Type B pancreatic cell (in vitro differentiated cells): Measurements from ENCODE around the gene TCEAL9. TPM values are rescaled to one million over a fixed set of nuclear protein-coding genes. Genes with fewer than 3 reads are reported as not detected.
A peak's percentile ranks its signal among the peaks of the same experiment; 100 is the strongest.

Experiments
- DNase-seq: peaks from one replicate; pipeline ENCODE4 v3.0.0; 2021; ENCODE audit warnings: mixed read lengths; ENCODE audit not compliant: unreplicated experiment; ENCODE audit errors: extremely low spot score
- H3K27ac Mint-ChIP-seq: 2 replicates; pipeline ENCODE4 v1.8.0; 2021; ENCODE audit warnings: mild to moderate bottlenecking, mixed read lengths
- H3K27me3 Mint-ChIP-seq: 2 replicates; pipeline ENCODE4 v1.8.0; 2021; ENCODE audit warnings: mixed read lengths
- H3K36me3 Mint-ChIP-seq: 2 replicates; pipeline ENCODE4 v1.8.0; 2021; ENCODE audit warnings: mixed read lengths
- H3K4me1 Mint-ChIP-seq: one replicate; pipeline ENCODE4 v1.8.0; 2021; ENCODE audit warnings: mixed read lengths; ENCODE audit not compliant: unreplicated experiment
- H3K4me3 Mint-ChIP-seq: 2 replicates; pipeline ENCODE4 v1.8.0; 2021; ENCODE audit warnings: mild to moderate bottlenecking, mixed read lengths
- H3K9me3 Mint-ChIP-seq: 2 replicates; pipeline ENCODE4 v1.8.0; 2021; ENCODE audit warnings: mixed read lengths
- total RNA-seq: library from RNA; stranded (reverse); gene quantifications from 2 replicates; pipeline ENCODE4 v1.2.1, GENCODE V29; 2021; ENCODE audit warnings: low replicate concordance
- TF ChIP-seq, protein P1 (sequence below): fragments of 200-600 bp; sonication (generic); conservative IDR thresholded peaks from 2 replicates; pipeline ENCODE4 v1.5.0; 2021; ENCODE audit warnings: antibody characterized with exemption, mild to moderate bottlenecking

The TCEAL9 gene
- total RNA-seq, 1 donor from 2014 or later: 43.1 TPM

DNA sequence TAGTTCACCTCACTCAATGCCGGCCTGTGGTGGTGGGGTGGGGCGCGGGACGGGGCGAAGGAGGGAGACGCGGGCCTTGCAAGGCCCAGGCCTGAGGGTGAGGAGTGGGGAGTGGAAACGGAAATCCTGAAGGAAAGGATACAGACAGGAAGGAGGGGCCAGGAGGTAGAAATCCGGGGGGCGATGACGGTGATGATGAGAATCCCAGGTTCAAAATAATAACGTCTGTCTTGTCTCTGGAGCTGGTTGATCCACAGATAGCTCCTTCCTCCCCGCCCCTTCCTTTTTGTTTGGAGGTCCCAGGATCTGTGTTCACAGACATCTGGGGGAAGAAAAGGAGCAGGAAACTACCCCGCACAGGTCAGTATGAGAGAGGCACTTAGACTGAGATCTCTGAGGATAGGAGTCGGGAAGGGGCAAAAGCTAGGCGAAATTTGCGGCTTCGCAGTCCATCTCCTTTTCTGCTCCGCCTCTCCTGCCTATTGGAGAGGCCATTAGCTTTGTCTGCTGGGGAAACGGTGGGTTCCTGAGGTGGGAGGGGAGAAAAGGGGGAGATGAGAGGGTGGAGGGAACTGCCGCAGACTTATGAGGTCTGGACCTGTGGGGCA is 25.5 kb upstream of the TCEAL9 start:
- DNase-seq: no peak
- peaks cover 3% of the 10 kb centered on the region for H3K4me1 Mint-ChIP-seq
- H3K27ac Mint-ChIP-seq: peak overlapping the region; percentile 44
- peak overlapping the region; percentile 84 for H3K4me3 Mint-ChIP-seq
- no peaks in the 10 kb centered on the region for H3K36me3 Mint-ChIP-seq
- H3K27me3 Mint-ChIP-seq: peaks cover 6% of the 10 kb centered on the region
- H3K9me3 Mint-ChIP-seq: no peaks in the 10 kb centered on the region
- TF ChIP-seq, protein P1, sequence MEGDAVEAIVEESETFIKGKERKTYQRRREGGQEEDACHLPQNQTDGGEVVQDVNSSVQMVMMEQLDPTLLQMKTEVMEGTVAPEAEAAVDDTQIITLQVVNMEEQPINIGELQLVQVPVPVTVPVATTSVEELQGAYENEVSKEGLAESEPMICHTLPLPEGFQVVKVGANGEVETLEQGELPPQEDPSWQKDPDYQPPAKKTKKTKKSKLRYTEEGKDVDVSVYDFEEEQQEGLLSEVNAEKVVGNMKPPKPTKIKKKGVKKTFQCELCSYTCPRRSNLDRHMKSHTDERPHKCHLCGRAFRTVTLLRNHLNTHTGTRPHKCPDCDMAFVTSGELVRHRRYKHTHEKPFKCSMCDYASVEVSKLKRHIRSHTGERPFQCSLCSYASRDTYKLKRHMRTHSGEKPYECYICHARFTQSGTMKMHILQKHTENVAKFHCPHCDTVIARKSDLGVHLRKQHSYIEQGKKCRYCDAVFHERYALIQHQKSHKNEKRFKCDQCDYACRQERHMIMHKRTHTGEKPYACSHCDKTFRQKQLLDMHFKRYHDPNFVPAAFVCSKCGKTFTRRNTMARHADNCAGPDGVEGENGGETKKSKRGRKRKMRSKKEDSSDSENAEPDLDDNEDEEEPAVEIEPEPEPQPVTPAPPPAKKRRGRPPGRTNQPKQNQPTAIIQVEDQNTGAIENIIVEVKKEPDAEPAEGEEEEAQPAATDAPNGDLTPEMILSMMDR: no peak

DNA sequence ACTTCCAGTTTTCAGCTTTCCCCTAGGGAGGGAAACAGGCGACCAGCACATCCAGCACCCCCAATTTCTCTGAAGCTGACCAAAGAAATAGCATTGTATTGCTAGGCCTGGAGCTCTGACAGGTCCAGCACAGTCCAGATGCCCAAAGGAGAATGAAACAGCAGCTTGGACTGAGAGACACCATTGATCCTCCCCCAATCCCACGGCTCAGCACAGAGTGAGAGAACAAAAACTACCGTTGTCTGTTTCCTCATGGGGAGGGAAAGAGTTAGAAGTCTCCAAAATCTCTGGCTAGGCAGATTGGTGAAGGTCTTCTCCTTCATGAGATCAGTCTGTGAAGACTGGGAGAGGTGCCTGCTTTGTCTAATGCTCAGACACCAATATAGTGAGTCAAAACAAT is 17.6 kb upstream of the TCEAL9 start:
- H3K27ac Mint-ChIP-seq: no peak overlapping the region

DNA sequence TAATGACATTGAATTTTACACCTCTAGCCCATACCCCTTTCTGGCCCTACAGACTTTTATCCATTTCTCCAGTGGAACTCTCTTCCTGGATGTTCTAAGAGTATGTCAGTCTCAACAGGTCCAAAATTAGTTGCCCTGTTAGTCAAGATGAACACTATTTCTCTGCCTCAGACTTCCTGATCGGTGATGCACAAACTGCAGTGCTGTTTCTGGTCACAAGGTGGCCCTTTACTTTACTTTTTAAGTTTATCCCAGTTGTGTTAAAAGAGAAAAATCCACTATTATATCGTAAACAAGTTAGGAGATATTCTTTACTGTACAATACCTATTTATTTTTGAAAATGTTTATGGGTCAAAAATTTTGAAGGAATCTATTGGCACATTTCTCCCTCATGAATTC is 13.2 kb upstream of the TCEAL9 start:
- H3K27me3 Mint-ChIP-seq: peaks cover 3% of the 10 kb centered on the region
- H3K4me1 Mint-ChIP-seq: no peaks in the 10 kb centered on the region
- H3K9me3 Mint-ChIP-seq: no peaks in the 10 kb centered on the region
- TF ChIP-seq, protein P1: peak; percentile 80
- H3K36me3 Mint-ChIP-seq: no peaks in the 10 kb centered on the region
- H3K27ac Mint-ChIP-seq: no peak overlapping the region
- H3K4me3 Mint-ChIP-seq: no peak overlapping the region
- no peak for DNase-seq

More for the DNA sequence above, 17.6 kb upstream of the TCEAL9 start:
- no peak for DNase-seq
- Mint-ChIP-seq H3K9me3 (no peaks in the 10 kb centered on the region), H3K4me1 (no peaks in the 10 kb centered on the region), H3K36me3 (no peaks in the 10 kb centered on the region), H3K27me3 (no peaks in the 10 kb centered on the region), H3K4me3 (no peak overlapping the region)
- TF ChIP-seq, protein P1: no peak

DNA sequence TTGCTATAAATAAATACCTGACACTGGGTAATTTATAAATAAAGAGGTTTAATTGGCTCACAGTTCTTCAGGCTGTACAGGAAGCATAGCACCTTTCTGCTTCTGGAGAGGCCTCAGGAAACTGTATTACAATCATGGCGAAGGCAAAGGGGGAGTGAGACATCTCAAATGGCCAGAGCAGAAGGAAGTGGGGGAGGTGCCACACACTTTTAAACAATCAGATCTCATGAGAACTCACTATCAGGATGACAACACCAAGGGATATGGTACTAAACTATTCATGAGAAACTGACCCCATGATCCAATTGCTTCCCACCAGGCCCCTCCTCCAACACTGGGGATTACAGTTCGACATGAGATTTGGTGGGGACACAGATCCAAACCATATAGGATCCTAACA is 11.7 kb upstream of the TCEAL9 start:
- H3K4me3 Mint-ChIP-seq: no peak overlapping the region
- no peaks in the 10 kb centered on the region for H3K36me3 Mint-ChIP-seq
- TF ChIP-seq, protein P1: no peak
- H3K27ac Mint-ChIP-seq: no peak overlapping the region
- H3K9me3 Mint-ChIP-seq: no peaks in the 10 kb centered on the region
- no peaks in the 10 kb centered on the region for H3K4me1 Mint-ChIP-seq
- DNase-seq: no peak
- H3K27me3 Mint-ChIP-seq: peaks cover 6% of the 10 kb centered on the region

DNA sequence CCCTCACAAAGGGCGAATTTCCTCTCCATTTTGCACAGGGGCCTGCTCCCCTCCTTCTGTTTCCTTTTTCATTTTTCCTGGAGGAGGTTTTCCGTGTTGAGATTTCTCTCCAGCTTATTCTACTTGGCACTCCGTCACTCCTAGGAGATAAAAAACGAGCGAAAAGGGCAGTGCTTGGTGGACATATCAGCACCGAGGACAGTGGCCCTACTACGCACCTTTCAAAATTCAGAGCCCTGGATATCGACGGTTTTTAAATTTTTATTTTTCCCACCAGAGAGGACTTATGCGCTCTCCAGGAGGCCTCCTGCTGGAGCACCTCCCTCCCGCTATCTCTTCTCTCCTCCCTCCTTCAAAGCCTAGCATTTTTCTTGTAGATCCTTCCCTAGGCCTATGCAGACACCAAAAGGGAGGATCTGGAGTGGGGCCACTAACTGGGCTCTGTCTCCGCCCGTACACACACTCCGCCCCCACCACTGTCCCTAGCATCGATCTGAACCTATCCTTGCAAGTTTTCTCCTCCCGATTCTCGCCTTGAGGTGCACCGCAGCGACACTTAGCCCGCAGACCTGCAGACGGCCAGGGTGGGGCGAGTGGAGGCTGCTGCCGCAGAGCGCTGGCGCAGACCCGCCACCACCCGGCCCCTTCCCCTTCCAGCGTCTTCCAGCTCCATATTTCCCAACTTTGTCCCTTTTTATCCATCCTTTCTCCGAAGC is 8.5 kb upstream of the TCEAL9 start:
- no peaks in the 10 kb centered on the region for H3K9me3 Mint-ChIP-seq
- TF ChIP-seq, protein P1: no peak
- H3K27me3 Mint-ChIP-seq: peaks cover 6% of the 10 kb centered on the region
- no peak overlapping the region for H3K4me3 Mint-ChIP-seq
- no peak overlapping the region for H3K27ac Mint-ChIP-seq
- H3K36me3 Mint-ChIP-seq: no peaks in the 10 kb centered on the region
- no peak for DNase-seq
- H3K4me1 Mint-ChIP-seq: no peaks in the 10 kb centered on the region
